HG03354 (cell line): ENCODE results near the gene BCAS3.
A peak's percentile ranks its signal among the peaks of the same experiment; 100 is the strongest.
"Not testable (repeated sequence)": the region's sequence is repeated elsewhere in the genome, so short reads cannot be mapped to it uniquely, and the experiment has no call there.

ENCODE experiments used
- ATAC-seq: cut with Tn5 transposase; IDR thresholded peaks from one replicate; pipeline ENCODE4 v1.9.1; 2021; ENCODE audit warnings: mild to moderate bottlenecking; ENCODE audit not compliant: unreplicated experiment, poor library complexity, severe bottlenecking

The BCAS3 gene

DNA sequence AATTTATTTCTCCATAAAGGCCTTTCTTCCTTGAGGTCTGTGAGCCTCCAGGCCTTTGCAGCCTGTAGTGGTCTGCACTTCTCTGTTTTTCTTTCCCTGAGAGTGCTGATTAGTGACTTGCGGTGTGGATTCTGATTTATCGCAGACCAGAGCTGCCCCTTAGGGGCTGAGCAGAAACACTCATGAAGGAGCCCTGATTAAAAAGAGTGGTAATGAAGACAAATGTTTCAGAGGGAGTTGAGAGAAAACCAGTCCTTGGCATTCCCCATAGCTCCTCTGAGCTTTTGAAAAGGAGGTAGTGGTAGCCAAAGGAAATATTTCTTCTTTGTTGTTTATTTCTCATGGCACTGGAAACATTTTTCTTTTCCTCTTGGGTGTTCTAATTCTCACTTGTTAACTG lies 453.9 kb downstream of the BCAS3 start:
- ATAC-seq = no peak

DNA sequence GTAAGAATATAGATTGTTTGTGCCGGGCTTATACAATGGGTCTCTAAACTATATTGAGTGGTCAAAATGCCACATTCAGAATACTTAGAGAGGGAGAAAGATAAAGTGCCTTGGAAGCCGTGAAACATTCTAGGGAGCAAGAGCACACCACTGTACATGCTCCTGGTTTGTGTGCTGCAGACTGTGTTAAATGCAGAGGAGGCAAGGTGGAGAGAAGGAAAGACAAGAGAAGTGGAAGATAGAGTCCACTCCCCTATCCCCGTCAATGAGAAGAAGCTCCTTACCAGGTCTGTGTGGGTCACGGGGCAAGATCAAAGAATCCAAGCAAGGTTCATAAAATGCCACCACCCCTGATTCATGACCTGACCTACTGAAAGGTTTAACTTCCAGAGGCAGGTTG lies 454.9 kb downstream of the BCAS3 start:
- no peak for ATAC-seq

DNA sequence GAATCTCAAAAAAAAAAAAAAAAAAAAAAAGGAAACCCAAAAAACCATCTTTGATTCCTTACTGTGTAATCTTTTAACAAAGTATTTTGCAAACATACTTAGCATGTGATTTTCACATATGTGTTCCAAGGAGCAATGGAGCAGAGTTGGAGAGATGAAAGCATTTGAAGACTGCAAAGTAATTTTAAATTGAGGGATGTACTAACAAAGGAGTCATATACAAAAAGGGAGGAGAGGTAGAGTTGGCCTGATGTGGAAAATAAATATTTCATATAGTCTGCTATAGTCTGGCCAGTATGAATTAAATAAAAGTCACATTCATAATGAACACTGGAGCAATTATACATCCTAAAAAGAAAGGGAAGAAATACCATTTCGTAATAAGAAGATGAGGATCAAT lies 456.2 kb downstream of the BCAS3 start:
- ATAC-seq = no peak

DNA sequence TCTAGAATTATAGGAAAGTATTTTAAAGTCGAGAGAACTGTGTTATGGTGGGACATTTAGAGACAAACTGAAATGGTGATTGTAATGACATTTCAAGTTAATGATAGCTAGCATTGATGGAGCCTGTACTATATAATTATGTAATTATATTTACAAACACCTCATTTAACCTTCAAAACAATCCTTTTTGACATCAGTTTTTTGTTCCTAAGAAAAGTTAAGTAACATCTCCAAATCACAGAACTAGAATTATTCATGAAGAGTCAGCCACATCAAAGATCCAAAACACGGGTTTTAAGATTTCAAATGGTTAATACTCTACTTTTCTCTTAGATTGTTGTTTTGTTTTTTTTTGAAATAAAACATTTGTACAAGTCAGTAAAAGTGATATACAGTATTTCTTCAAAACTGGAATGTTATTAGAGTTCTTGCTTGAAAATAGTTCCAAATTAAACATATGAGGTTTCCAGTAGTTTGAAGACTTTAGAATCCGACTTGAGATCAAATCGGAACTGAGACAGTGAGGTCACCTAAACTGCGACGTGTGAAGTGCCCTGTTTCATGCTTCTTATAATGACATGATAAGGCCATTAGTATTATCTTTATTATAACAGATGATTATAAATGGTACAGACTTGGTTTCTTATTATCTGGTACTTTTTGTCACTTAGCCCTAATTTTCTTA lies 457.0 kb downstream of the BCAS3 start:
- ATAC-seq = no peak

DNA sequence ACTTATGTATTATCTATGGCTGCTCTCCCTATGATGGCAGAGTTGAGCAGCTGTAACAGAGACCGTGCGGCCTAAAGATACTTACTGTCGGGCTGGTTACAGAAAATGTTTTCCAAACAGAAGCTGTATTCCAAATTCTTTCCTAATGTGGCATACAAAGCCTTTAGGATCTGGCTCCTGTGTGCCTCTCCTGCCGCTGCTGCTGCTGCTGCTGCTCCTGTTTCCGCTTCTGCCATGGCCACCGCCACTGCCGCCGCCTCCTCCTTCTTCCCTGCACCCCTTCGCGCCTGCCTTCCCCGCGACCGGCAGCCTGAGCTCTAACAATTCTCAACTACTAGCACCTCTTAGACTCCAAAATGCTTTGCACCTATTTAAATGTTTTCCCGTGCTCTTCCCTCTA lies 458.1 kb downstream of the BCAS3 start:
- no peak for ATAC-seq

DNA sequence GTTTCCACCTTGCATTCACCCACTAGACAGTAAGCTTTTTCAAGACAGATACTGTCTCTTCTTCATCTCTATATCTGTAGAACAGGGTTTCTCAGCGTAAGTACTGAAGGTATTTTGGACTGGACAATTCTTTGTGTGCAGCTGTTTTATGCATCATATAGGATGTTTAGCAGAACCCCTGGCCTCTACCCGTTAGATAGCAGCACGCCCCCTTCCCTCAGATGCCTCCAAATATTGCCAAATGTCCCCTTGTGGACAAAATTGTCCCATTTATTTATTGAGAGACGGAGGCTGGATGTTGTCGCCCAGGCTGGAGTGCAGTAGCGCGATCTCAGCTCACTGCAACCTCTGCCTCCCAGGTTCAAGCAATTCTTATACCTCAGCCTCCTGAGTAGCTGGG lies 458.6 kb downstream of the BCAS3 start:
- ATAC-seq = no peak

DNA sequence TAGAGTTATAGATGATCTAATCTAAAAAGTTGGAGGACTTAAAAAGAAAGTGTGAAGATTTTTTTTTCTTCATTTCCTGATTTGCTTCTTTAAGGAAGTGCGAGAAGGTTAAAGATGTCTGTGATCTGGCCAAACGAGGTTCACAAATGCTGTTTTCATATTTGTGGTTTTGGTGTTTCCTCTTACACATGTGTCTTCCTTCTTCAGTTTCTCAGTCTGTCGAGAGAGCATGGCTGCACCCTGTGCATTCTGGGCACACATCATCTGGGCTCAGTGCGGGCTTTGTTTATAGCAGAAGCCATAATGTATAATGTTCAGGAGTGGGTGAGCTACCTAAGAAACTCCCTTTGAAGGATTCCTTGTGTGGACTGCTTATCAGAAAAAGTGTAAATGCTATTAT lies 461.6 kb downstream of the BCAS3 start:
- peak; percentile 97 for ATAC-seq

DNA sequence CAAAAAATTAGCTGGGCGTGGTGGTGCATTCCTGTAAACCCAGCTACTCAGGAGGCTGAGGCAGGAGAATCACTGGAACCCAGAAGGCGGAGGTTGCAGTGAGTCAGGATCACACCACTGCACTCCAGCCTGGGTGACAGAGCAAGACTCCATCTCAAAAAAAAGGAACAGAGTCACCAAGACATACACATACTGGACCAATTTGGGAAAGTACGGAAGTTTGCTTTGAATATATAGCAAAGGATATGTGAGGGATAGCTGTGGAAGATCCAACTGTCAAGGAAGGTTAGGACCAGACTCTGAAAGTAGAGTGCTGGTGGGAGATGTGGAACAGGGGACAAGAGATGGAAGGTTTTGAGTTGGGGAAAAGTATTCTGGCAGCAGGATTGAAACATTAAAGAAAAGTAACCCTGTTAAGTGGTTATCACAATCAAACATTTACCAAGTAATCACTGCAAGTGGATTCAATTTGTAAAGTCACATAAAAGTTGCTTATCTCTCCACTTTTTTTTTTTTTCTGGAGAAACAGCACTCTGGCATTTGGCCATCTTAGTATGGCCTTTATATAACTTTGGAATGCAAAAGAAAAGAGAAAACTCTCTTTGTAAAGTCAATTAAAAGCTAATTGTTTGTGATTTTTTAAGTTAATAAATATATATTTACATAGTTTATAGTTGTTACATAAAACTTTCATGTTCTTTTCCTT lies 462.6 kb downstream of the BCAS3 start:
- ATAC-seq = no peak

DNA sequence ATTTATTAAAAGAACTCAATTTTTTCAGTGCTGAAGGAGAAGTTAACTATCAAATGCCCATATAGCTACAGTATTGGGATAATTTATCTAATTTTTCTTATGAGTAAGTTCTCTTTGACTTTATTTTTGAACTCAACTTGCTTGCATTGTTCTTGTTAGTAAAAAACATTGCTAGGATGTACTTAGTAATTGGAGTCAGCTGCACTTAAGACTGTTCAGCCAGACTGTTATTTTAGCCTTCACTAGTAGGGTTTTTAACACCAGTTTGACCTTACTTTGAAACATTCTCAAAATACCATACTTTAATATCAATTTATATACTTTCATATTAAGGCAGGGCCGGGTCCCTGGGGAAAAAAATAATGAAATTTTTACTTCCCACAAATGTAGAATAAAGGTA lies 465.4 kb downstream of the BCAS3 start:
- no peak for ATAC-seq

DNA sequence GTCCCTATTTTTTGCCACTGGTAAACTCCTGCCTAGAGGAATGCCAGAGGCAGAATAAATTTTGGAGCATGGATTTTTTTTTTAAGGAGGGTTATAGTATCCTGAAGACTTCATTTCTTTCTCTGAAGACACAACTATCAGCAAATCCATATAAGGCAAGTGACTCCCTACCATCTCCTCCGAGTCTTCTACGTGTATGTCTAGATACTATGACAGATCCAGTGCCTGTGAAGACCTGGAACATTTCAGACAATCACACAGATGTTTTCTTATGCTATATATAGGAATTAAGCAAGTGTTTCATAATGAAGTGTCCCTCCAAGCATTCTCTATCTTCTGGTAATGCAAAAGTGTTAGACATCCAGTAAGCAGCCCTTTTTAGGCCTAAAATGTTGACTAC lies 466.5 kb downstream of the BCAS3 start:
- no peak for ATAC-seq

DNA sequence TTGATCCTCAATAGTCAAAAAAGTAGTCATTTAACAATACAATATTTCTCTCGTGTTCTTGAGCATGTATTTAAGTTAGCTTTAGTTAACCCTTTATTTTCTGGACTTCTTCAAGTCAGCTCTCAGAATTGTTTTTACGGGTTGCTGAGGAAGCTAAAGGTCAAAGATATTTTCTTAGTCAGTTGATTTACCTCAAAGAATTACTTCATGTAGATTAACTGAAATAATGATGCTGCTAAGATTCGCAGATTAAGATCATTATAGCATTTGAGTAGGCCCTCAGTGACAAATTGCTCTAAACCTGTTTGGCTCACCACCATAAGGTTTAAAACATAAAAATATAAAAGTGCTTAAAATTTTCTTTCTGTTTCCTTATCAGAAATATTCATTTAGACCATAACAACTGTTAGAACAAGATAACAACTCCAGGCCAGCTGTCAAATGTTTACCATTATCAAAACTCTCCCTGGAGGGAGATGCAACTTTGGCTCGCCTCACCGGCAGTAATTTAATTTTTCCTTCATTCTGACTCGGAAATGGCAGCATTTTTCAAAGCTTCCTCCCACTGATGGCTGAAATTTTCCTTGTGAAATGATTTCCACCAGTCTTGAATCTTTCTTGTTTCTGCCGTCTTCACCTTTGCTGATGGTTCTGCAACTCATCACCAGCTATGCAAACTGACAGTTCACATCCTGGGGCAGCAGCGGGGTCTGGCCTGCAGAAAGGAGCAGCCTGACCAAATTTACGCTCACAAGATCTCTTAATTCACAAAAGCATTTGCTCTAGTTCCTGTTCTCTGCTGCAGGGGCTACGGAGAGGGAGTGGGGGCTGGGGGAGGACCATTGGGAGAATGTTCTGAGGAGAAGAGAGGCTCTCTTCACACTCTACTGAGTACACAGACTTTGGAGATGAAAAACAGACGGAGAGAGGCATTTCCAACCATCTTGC lies 467.2 kb downstream of the BCAS3 start:
- ATAC-seq = no peak

DNA sequence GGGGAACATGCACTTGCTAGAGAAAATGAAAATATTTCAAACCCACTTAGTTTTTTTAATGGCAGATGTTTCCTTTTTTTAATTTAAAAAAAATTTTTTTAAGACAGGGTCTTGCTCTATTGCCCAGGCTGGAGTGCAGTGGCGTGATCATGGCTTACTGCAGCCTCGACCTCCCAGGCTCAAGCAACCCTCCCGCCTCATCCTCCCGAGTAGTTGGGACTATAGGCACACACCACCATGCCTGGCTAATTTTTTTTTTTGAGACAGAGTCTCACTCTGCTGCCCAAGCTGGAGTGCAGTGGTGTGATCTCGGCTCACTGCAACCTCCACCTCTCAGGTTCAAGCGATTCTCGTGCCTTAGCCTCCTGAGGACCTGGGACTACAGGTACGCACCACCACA lies 469.2 kb downstream of the BCAS3 start:
- not testable (repeated sequence) for ATAC-seq

DNA sequence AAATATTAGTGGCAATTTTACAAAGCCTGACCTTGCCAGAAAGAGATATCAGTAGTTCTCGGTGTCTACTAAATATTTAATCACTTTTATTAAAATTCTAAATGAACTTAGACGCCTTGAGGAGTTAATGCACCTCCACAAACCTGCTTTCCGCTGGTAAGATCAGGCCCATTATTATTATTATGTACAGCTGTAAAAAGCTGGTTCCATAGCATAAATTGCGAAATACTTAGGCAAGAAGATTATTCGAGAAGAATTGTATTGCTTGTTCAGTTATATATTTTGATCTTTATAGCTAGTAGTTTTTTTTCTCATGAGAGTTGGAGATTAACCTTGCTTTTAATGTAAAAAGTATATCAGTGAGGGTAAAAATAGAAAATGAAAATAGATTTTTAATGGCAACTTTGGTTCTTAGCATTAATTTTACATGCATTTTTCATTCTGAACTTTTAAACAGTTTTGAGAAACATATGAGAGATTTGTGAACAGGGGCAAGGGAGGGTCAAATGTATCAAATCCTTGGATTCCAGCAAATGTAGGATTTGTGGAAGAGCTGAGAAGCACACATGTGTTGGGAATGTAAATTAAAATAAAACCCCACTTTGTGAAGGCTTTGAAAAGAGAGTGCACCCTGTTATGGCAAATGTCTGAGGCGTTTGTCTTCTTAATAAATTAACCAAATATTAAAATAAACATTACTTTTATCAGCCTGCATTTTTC lies 471.6 kb downstream of the BCAS3 start:
- no peak for ATAC-seq

DNA sequence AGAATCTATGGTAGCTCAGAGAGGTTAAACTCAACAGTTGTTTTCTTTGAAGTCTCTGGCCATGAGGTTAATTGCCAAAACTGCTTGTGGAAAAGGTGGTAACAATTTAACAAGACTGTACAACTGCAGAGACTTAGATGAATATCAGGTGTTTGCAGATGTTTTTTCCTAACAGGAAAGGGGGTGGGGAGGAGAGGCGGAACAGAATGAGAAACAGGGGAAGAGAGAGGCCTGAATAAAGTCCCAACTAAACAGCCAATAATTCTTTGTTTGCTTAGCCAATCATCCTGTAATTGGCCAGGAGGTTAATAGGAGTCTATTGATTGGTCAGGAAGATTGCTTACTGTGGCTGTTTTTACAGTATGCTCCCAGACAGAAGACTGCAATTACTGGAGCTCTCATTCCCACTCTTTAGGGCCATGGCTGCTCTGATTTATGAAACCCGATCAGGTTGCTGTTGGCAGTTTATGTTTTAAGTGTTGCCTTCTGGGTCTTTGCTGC lies 472.3 kb downstream of the BCAS3 start:
- ATAC-seq = no peak

DNA sequence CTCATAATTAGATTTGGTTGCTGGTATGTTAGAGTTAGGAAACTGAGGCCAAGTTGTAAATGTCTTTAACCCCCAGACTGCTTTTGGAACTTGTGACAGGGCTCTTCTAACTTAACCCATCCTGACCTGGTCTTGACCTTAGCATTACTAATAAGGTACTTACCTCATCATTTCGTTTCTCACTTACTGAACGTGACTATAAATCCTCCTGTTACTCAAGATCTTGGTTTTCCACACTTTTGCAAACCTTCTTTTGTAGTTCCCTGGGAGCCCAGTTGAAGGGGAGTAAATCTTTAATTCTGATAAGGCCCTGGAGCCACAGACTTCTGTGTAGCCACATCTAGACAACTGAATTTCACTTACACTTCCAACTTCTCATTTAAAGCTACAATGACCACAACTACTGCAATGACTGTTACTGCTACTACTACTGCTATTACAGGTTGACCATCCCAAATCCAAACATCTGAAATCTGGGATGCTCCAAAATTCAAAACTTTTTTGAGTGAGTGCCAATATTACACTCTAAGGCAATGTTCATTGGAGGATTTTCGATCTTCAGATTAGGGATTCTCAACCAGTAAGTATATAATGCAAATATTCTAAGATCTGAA lies 473.1 kb downstream of the BCAS3 start:
- ATAC-seq = no peak

DNA sequence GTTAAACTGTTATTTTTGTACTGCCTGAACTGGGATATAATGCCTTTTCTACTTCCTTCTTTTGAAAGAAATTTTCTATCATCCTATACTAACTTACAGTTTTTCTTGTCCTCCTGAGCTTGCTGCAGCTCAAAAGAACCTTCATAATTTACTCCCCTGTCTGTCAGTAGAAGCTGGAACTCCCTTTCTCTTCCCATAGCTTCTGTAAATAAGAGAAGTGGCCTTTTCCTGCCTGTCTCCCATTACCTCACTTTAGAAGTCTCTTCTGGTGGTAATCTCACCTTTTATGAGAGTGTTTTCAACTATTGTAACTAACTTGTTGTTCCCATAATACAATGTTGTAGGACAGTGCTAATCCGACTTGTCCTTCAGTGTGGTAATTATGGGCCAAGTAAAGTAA lies 475.2 kb downstream of the BCAS3 start:
- ATAC-seq = no peak

DNA sequence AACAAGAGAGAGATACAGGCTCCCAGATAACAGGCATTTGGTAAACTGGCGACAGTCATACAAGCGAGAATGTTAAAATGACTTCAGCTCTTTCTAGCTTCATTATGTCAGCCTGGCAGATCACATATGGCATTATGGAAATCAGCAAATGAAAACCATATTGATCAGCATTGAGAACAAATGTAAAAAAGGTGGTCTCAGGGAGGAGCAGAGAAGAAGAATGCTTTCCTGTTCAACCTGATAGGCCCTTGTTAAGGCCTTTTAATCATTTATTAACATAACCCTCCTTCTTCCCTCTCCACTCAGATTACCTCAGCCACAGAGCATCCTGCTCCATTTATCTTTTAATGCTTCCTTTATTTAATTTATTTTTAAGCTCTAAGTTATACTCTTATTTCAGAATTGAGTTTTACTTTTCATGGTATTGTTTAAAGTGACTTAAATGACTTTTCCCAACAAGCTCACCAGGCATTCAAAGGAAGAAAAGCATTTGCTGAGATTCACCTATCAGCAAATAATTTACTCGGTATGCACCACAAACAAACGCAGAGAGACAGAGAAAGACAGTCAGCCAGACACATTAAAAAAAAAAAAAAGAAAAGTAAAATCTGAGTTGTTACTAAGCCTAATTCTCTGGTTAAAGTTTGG lies 478.1 kb downstream of the BCAS3 start:
- ATAC-seq = no peak

DNA sequence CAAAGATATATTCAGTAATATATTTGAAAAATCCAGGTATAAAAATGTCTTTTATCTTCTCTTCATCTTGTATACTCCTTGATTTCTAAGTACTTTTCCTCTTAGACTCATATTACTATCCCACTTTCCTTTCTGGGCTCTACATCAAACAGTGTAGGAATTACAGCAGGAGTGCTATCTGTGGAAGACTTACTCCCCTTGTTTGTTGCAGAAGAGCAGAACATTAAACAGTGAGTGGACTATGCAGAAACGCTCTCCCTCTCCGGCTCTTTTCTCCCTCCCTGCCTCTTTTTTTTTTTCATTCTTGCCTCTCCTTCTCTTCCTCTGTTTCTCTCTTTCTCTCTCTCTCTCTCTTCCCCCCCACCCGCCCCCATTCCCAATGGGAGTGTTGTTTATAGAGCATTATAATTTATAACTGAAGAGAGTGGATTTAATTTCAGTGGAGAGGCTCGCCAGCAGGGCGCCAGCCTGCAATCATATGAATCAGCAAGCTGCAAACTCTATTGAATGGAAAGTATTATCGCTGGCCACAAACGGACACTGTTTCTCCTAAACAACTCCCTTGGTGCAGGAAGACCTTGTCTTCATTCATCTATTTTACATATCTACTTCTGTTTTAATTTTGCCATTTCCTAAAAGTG lies 479.7 kb downstream of the BCAS3 start:
- no peak for ATAC-seq
